Esophagus muscularis mucosa (tissue), 4 donors: Measurements from ENCODE around the gene DDX27. TPM values are rescaled to one million over a fixed set of nuclear protein-coding genes. Genes with fewer than 3 reads are reported as not detected.

ENCODE experiments used
- DNase-seq: peaks from one replicate; pipeline ENCODE4 v3.0.0-alpha.2; 2017; ENCODE audit errors: extremely low spot score
- H3K27ac ChIP-seq, 4 donors: fragments of 200-600 bp; sonication (generic); replicated peaks in 1 of 4; 1 replicate in 3 of 4; 2 replicates in 1 of 4; pipeline ENCODE4 v1.5.1; 2016 to 2019; ENCODE audit warnings: mild to moderate bottlenecking in 1 of 4
- H3K27me3 ChIP-seq, 4 donors: fragments of 200-600 bp; sonication (generic); one replicate each; pipeline versions ENCODE4 v1.5.1 to v1.6.0; 2016 to 2019
- H3K36me3 ChIP-seq, 4 donors: fragments of 200-600 bp; sonication (generic); one replicate each; pipeline ENCODE4 v1.5.1; 2016 to 2019
- H3K4me1 ChIP-seq, 4 donors: fragments of 200-600 bp; sonication (generic); one replicate each; pipeline ENCODE4 v1.5.1; 2016 to 2019
- H3K4me3 ChIP-seq, 4 donors: fragments of 200-600 bp; sonication (generic); 1 replicate in 2 of 4; 2 replicates in 2 of 4; pipeline ENCODE4 v1.5.1; 2016 to 2019; ENCODE audit warnings: mild to moderate bottlenecking in 4 of 4, moderate library complexity in 1 of 4
- H3K9me3 ChIP-seq, 4 donors: fragments of 200-600 bp; sonication (generic); 1 replicate in 3 of 4; 2 replicates in 1 of 4; pipeline ENCODE4 v1.5.1; 2016 to 2019
- EP300 ChIP-seq: sonication (generic); formaldehyde crosslinking; IDR thresholded peaks from one replicate; pipeline ENCODE4 v1.6.1; 2017; ENCODE audit warnings: antibody characterized with exemption
- POLR2A ChIP-seq: fragments of 450-650 bp; IDR thresholded peaks from one replicate; pipeline ENCODE4 v1.6.1; 2017; ENCODE audit warnings: antibody characterized with exemption, moderate library complexity, mild to moderate bottlenecking, low read depth
- POLR2AphosphoS5 ChIP-seq, 2 donors: sonication (generic); formaldehyde crosslinking; IDR thresholded peaks; one replicate each; pipeline ENCODE4 v1.6.1; 2017; ENCODE audit warnings: antibody characterized with exemption in 2 of 2
- WGBS: methylation state at CpG from one replicate; pipeline ENCODE4 v1.1.5; 2018; 5-methylcytosine and 5-hydroxymethylcytosine counted together
- intact Hi-C: fragments of 100-400 bp; cut with DNase I; formaldehyde crosslinking; loops from one replicate; pipeline ENCODE4 v1.15.1; 2023
- small RNA-seq, 3 donors: library from RNA; depleted of rRNA; stranded (forward); fragments of <200 nt; gene quantifications; one replicate each; pipeline ENCODE3, GENCODE V24; 2016
- total RNA-seq, 4 donors: library from RNA; depleted of rRNA; stranded (reverse); fragments of >200 nt; gene quantifications; one replicate each; pipeline versions ENCODE4 v1.1.0 to v1.2.1, GENCODE V29; 2016
- TF ChIP-seq, protein P1 (sequence below), 3 experiments: fragments of 200-600 bp in 2 of 3; fragments of 450-650 bp in 1 of 3; sonication (generic) in 2 of 3; IDR thresholded peaks; one replicate each; pipeline ENCODE4 v1.5.1; 2017 to 2019; ENCODE audit warnings: antibody characterized with exemption in 3 of 3, mild to moderate bottlenecking in 2 of 3, moderate library complexity in 1 of 3

DDX27 gene
- total RNA-seq, 4 donors from 2014 or later, result 25.7 to 35.0 (median 30.2) TPM

DNA sequence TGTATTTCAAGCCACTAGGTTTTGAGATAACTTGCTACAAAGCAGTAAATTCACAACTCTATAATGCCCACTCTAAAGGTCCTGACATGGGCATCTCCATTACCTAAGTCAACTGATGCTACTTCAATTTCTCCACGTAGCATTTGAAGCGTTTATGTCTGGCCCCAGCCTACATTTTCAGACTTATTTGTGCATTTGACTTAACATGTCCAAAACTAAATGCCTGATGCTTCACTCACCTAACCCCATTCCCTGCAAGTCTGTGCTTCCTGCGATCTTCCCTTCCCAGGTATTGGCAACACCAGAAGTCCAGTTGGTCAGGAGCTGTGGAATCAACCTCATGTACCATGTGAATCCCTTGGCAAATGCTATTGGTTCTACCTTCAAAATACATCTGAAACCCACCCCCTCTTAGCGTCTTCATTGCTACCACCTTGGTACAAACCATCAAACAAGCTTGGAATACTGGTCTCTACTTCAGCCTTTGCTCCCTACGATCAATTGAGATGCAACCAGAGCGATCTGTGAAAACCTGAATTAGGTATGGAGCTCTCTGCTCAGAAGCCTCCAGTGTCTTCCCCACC lies 71.5 kb downstream of the DDX27 start:
- no peak overlapping the region for H3K4me3 ChIP-seq
- peaks cover 46 to 78% (median 75%) of the 10 kb centered on the region in 4 donors for H3K36me3 ChIP-seq
- 89% methylated on average over 6 of the region's 6 CpGs for WGBS
- intact Hi-C loops, result no loop called here
- TF ChIP-seq POLR2AphosphoS5 (IDR thresholded peaks at IDR 0.05) (no peak), POLR2A (no peak), EP300 (no peak)
- TF ChIP-seq, protein P1, sequence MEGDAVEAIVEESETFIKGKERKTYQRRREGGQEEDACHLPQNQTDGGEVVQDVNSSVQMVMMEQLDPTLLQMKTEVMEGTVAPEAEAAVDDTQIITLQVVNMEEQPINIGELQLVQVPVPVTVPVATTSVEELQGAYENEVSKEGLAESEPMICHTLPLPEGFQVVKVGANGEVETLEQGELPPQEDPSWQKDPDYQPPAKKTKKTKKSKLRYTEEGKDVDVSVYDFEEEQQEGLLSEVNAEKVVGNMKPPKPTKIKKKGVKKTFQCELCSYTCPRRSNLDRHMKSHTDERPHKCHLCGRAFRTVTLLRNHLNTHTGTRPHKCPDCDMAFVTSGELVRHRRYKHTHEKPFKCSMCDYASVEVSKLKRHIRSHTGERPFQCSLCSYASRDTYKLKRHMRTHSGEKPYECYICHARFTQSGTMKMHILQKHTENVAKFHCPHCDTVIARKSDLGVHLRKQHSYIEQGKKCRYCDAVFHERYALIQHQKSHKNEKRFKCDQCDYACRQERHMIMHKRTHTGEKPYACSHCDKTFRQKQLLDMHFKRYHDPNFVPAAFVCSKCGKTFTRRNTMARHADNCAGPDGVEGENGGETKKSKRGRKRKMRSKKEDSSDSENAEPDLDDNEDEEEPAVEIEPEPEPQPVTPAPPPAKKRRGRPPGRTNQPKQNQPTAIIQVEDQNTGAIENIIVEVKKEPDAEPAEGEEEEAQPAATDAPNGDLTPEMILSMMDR (IDR thresholded peaks at IDR 0.05), result no peak
- DNase-seq, result no peak
- no peak overlapping the region for H3K27ac ChIP-seq
- no peaks in the 10 kb centered on the region for H3K27me3 ChIP-seq
- H3K4me1 ChIP-seq, result peaks cover 0 to 11% (median 0%) of the 10 kb centered on the region in 4 donors
- H3K9me3 ChIP-seq, result peaks cover 5 to 21% (median 18%) of the 10 kb centered on the region in 4 donors

DNA sequence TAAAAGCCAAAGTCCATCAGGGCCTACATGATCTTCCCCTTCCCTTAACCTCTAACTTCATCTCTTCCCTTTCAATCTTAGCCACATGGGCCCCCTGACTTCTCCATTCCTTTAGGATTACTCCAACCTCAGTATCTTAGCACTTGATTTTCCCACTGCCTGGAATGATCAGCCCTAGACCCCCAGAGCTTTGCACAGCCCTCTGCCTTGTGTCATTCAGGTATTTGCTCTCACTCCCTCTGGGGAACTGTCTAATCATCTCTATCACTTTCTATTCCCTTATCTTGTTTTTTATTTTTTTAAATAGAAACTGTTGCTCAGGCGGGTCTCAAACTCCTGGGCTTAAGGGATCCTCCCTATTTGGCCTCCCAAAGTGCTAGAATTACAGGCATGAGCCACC lies 72.0 kb downstream of the DDX27 start:
- no peaks in the 10 kb centered on the region for H3K27me3 ChIP-seq
- WGBS, result 90% methylated on average over 1 of the region's 1 CpG
- DNase-seq, result no peak
- peaks cover 5 to 16% (median 15%) of the 10 kb centered on the region in 4 donors for H3K9me3 ChIP-seq
- TF ChIP-seq POLR2AphosphoS5 (IDR thresholded peaks at IDR 0.05), result no peak
- H3K36me3 ChIP-seq, result peaks cover 41 to 77% (median 72%) of the 10 kb centered on the region in 4 donors
- H3K4me1 ChIP-seq, result peaks cover 0 to 11% (median 0%) of the 10 kb centered on the region in 4 donors
- no peak overlapping the region for H3K4me3 ChIP-seq
- H3K27ac ChIP-seq, result no peak overlapping the region
- intact Hi-C loops, result no loop called here

DNA sequence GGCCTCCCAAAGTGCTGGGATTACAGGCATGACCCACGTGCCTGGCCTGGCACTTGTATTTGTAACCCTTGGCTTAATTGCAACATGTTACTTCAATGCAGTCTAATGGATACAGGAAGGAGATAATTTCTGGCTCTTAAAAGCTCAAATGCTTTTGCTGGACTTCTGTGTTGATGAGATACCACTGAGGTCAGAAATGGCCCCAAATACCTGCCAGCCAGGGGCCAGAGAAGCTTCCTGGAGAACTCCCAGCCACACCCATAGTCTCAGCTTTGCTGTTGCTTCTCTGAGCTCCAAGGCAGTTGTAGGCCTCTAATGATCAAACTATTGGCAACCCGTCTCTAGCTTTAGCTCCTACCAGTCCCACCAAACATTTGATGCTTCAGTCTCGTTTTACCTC lies 72.8 kb downstream of the DDX27 start:
- H3K9me3 ChIP-seq, result peaks cover 0 to 8% (median 6%) of the 10 kb centered on the region in 4 donors
- WGBS, result 80% methylated on average over 3 of the region's 3 CpGs
- intact Hi-C loops, result no loop called here
- no peak for TF ChIP-seq POLR2AphosphoS5 (IDR thresholded peaks at IDR 0.05)
- TF ChIP-seq, protein P1 (IDR thresholded peaks at IDR 0.05), result no peak
- TF ChIP-seq POLR2A, result no peak
- TF ChIP-seq EP300, result no peak
- H3K4me3 ChIP-seq, result no peak overlapping the region
- DNase-seq, result no peak
- H3K27me3 ChIP-seq, result no peaks in the 10 kb centered on the region
- peaks cover 0 to 11% (median 0%) of the 10 kb centered on the region in 4 donors for H3K4me1 ChIP-seq
- no peak overlapping the region for H3K27ac ChIP-seq
- H3K36me3 ChIP-seq, result peaks cover 33 to 74% (median 64%) of the 10 kb centered on the region in 4 donors

DNA sequence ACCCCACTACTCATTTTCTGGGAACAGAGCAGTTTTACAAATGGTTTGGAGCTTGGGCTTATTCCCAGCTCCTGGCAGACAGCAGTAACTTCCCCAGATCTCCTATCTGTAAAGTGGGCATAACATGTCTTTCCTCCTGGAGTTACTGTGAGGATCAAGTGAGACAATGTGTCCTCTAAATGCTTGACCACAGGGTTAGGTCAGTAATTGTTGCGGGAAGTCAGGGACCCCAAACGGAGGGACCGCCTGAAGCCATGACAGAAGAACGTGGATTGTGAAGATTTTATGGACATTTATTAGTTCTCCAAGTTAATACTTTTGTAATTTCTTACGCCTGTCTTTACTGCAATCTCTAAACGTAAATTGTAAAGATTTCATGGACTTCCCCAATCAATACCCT lies 73.9 kb downstream of the DDX27 start:
- intact Hi-C loops, result no loop called here
- no peak overlapping the region for H3K4me3 ChIP-seq
- H3K4me1 ChIP-seq, result peaks cover 0 to 4% (median 0%) of the 10 kb centered on the region in 4 donors
- TF ChIP-seq, protein P1 (IDR thresholded peaks at IDR 0.05), result no peak
- TF ChIP-seq POLR2A (no peak), POLR2AphosphoS5 (IDR thresholded peaks at IDR 0.05) (no peak), EP300 (no peak)
- H3K27me3 ChIP-seq, result no peaks in the 10 kb centered on the region
- no peaks in the 10 kb centered on the region for H3K9me3 ChIP-seq
- H3K27ac ChIP-seq, result no peak overlapping the region
- H3K36me3 ChIP-seq, result peaks cover 21 to 63% (median 54%) of the 10 kb centered on the region in 4 donors
- WGBS, result 94% methylated on average over 6 of the region's 6 CpGs
- no peak for DNase-seq

Small RNAs within 50 kb of the gene (small RNA-seq; reads per million reads assigned to genes)
- gene SNORD12B (2,436 to 2,805 (median 2,563) reads per million in 3 donors), gene SNORD12C (1,749 to 2,034 (median 1,807) reads per million in 3 donors)

Other genes starting within 250 kb of the DDX27 start
- 10 to 100 TPM; 33.8 to 41.3 (median 39.2) TPM for gene CSE1L, start 173.1 kb upstream of the DDX27 start, total RNA-seq
- gene STAU1, start 31.1 kb upstream of the DDX27 start, total RNA-seq, result 100 to 1,000 TPM; 103 to 118 (median 115) TPM
- 10 to 100 TPM; 35.7 to 46.7 (median 41.3) TPM for gene ZNFX1, start 58.6 kb downstream of the DDX27 start, total RNA-seq